SHP77 (cell line): ENCODE data around the gene SLX9.
"Not testable (repeated sequence)": the region's sequence is repeated elsewhere in the genome, so short reads cannot be mapped to it uniquely, and the experiment has no call there.

Source experiments
- DNase-seq, 2 experiments: peaks; one replicate each; lab custom pipeline; 2025; lab: John Stamatoyannopoulos, UW

The SLX9 gene

DNA sequence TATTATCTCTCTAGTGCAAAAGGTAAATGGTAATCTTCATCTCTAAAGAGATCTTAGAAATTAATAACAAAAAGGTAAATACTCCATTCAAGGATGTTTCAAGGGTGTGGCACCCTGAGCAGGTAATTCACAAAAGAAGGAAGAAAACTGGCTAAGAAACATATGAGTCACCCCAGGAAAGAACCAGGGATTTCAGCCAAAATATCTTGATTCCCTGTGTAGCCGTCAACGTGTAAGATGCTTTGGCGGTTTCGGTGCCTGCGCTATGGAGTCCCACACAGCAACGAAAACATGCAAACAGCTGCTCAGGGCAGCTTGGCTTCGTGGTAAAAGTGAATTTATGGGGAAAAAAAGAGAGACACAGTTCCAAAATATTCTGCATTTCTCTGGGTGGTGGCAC is 22.9 kb upstream of the SLX9 start:
- no peak for DNase-seq

DNA sequence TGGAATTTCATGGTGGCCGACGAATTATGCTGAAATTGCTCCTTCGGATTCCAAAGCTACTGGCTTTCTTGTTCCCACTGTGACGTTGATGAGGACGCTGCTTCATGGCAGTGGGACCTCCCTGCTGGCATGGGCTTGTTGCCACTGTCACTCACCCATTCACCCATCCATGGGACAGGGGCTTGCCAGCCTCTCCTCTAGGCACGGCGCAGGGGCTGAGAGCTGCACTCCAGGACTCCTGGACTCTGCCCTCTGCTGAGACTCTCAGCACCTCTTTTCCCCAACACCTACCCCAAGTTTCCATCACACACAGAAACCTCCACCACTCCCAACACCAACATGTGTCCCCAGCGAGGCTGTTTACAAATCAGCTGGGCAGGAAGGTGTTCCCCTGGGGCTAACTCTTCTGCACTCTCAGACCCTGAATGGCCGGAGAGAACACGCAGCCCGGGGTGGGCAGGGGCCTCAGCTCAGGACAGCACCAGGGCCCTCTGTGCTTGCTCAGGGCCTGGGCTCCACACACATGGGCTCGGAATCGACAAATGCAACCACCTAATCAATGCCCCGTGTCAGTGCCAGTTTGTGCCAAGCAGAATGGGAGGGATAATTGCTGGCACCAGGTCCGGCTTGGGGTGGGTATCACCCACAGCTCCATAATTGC is 22.3 kb upstream of the SLX9 start:
- no peak for DNase-seq

DNA sequence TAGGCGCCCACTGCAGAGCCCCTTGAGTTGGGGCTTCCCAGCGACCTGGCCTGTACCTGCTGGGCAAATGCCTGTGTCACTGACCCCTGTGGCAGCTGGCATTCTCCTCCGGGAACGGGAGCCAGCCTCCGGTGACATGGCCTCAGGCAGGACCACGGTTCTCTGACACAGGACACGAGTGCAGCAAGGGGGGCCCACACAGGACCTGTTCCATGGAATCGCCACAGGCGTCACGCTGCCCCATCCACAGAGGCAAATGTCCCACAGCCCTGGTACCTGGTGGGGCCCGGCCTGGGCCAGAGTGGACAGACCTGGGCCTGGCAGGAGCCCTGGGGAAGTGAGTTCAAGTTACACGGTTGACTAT is 21.7 kb upstream of the SLX9 start:
- DNase-seq: no peak

DNA sequence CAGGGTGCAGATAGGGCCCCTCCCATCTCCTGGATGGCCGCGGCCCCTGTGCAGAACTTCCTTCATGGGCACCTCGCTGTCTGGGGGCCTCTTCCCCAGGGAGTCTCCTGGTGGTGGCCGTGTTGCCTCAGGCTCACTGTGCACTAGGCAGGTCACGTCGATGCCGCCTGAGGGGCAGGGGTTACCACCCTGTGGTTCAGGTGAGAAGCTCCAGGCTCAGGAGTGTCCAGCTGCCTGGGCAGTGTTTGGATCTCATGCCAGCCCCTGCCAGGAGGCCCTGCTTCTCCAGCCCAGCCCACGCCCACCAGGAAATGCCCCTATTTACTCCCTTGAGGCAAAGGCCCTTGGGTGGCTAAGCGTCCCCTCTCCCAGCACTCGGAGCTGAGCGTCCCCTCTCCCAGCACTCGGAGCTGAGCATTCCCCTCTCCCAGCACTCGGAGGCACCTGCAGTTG is 21.2 kb upstream of the SLX9 start:
- DNase-seq: peak in 1 of 2 experiments; percentile 19

DNA sequence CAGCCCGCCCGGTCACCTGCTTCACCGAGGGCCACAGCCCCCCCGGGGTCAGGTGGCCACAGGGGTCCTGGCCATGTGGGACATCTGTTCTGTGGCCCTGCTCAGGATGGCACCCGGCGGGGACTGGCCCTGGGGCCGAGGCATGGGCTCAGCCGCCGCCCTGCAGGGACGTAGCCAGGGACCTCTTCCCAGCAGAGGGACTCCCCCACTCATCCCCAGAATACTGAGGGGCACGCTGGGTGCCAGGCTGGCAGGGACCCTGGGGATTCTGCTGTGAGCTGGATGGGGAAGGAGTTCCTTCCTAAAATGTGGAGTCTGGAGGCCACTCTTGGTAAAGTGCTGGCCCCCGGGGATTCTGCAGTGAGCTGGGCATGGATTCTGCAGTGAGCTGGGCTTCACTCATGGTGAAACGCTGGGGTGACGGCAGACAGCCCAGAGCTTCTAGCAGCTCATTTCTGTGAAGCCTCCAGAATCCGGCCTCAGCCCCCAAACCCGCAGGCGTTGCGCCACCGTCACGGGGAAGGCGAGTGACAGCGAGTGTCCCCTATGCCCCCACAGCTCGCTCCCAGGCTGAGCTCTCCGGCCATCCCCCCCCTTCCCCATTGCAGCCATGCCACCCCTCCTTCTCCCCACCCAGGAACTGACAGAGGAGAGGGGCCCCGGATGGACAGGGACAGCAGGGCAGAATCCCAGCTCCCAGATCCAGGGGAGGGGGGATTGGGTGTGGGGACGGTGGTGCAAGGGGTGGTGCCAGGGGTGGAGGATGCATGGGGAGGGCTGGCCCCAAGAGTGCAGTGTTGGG is 20.5 kb upstream of the SLX9 start:
- no peak for DNase-seq

DNA sequence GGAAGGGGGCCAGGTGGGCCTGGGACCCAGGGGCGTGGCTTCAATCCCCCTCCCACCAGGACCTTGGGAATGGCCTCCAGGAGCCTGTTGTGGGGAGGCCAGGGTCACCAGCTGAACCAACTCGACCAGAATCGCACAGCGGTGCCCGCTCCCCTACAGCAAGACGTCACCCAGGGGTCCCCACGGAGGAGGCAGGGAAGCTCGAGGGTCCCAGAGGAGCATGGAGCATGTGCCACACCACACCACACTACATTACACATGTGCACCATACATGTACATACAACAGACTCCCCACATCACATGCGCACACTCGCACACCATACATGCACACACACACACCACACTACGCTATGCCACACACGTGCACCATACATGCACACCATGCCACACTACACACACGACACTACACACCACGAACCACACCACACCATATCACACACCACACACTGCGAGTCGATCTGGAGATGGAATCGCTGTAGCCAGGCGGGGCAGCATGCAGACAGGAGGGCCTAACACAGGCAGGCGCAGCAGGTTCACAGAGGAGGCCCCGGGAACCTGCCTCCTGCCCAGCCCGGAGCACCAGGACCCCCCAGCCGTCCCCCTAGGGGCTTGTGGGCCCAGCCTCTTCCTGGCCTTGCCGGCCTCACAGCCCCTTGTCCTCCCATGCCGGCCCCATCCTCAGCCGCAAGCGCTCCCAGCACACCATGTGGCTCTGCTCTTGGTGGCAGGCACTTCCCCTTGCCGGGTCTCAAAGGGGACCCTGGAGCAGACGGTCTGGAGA is 19.7 kb upstream of the SLX9 start:
- no peak for DNase-seq

DNA sequence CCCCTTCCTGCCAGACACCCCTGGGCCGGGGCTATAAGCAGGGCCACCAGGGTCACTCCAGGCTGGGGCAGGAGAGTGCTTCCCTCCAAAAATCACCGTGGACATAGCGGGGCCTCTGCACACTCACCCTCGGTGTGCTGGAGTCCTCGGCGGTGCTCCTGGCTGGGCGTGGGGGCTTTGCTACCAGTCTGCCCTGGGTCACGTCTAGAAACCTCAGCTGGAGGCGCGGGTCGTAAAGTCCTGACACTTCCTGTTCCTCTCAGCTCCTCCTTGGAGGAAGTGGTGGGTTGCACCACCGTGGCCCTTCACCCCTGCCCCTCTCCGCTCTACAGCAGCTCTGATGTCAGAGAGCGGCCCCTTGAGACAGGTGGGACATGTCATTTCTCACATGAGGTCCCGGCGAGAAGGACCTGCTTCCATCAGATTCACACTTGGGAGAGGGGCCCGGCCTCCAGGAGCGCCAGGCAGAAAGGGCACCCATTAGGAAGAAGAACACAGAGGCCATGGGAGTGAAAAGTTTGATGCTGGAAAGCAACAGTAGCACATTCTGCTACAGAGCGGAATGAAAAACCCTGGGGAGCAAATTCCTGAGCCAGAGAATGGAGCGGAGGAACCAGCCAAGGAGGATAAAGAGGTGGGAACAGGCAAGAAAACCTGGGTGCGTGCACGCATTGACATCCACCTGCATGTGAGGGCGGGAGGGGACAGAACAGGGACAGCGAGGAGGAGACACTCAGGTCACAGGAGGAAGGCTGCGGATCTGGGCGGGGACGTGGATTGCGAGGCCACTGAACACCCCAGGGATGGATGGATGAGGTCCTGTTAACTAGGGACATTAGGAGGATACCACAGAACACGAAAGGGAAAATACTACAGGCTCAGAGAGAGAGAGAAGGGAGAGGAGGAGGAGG is 18.9 kb upstream of the SLX9 start, which contains the start of gene ITGB2:
Gene ITGB2, minus strand, starts transcription at position 206 of the 911 bp plus-strand sequence. CDS start 10,117 bp downstream, outside the sequence.
- no peak for DNase-seq

DNA sequence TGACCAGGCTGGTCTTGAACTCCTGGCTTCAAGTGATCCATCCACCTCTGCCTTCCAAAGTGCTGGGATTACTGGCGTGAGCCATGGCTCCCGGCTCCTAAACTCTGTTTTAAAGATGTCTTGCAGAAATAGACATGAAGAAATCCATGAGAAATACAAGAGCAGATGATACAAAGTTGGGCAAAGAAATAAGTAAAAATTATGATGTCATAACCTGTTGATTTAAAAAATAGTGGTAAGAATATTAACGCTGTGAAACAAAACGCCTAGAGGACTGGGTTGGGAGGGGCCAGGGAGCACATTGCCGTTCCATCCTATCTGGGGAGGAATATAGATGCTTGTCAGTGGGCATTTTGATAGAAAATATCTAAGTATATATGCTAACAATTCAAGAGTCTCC is 17.9 kb upstream of the SLX9 start:
- DNase-seq: no peak

DNA sequence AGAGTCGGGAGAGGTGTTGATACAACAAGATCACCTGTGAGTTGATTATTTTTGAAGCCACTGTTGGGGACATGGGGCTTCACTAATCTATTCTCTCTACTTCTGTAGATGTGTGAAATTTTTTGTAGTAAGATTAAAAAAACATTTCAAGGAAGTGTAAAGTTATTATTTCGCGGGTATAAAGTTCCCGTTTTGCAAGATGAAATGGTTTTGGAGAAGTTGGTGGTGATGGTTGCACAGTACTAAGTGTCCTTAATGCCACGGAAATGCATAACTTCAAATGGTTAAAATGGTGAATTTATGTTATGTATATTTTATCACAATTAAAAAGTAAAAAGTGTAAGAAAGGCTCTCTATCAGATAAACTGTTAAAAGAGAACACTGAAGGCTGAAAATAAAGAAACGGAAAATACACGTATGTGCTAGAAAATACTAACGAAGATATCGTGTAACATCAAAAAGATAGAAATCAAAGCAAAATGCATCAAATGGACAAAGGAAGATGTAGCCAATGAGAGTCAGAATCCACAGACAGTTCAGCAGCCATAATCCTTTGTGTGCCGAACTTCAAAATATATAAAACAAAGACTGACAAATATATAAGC is 16.2 kb upstream of the SLX9 start:
- DNase-seq: no peak

DNA sequence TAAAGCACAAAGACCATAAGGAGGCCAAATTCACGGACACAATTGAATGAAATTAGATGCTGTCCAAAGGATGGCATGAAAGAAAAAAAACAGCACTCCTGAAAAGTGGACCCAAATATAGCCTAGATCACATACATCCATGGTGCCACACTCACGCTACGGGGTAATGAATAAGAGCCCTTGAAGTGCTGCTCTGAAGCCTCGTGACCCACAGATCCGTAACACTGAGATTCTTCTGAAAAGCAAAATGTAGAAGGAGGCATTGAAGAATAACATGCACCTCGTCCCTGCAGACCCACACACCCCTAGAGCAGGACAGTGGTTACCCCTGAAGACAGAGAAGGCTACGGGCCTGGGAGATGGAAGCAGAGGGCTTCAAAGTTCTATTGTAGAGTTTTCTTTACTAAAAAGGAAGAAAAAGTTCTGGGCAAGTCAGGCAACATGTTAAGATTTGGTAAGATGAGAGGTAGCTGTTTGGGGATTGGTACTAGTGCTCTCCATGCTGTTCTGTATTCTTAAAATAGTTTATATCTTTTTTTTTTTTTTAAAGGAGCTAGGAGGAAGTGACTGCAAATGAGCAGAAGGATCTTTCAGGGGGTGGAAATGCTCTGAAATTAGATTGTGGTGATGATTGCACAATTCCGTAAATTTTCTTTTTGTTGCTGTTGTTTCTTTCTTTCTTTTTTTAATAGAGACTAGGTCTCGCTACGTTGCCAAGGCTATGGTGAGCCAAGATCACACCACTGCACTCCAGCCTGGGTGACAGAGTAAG is 15.0 kb upstream of the SLX9 start:
- DNase-seq: no peak

DNA sequence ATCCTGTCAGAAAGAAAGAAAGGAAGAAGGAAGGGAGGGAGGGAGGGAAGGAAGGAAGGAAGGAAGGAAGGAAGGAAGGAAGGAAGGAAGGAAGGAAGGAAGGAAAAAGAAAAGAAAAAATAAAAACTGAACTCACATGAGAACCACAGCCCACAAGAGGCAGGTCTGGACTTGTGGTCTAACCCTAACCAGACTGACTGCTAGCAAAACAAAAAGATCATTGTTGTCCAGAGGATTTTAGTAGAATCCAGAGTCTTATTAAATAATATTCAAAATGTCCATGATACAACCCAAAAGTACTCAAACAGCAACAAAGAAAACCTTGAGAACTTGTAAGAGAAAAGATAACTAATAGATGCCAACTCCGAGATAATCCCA is 14.5 kb upstream of the SLX9 start:
- no peak for DNase-seq

DNA sequence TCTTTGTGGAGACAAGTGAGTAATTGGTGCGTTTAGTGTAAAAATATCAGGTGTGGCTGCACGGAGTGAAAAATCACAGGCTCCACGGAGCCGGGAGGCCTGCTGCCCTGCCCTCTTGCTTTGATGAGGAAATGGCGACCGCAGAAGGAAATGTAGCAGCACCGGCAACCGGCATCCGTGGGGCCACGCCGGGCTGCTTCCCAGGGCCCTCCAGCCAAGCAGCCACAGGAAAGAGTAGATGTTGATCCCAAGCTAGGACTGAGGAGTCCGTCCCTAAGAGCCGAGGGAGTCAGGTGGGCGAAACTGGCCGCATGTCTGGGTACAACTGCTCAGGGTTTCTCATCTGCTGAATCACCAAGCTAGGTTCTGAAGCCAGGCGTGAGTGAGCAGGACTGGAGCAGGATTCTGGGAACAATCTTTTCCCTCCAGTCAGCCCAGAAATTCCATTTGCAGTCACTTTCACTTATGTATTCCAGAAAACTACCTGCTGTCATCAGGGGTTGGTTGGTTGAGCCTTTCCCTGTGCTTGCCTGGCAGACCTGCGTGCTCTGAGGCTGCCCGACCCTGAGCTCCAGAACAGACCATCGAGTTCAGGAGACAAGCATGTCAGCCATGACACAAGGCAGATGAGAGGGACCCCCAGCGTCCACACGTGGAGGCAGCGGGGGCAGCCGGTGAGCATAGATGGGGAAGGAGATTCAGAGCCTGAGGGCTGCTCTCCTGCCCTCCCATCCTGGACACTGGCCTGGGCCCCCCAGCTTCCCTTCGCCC is 13.3 kb upstream of the SLX9 start:
- DNase-seq: no peak

DNA sequence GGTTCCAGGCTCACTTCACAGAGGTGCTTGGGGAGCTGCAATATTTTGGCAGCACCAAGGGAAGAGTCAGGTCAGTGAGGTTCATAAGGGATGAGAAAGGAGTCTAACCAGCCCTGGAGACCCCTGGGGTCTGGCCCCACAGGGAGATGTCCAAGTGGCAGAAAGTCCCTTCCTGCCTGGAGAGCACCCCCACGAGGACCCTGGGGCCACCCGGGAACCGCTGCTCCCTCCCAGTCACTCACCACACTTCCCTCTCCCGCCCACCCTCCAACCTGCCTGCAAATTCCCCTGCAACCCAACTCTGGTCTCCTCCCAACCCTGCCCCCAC is 12.6 kb upstream of the SLX9 start:
- DNase-seq: no peak

DNA sequence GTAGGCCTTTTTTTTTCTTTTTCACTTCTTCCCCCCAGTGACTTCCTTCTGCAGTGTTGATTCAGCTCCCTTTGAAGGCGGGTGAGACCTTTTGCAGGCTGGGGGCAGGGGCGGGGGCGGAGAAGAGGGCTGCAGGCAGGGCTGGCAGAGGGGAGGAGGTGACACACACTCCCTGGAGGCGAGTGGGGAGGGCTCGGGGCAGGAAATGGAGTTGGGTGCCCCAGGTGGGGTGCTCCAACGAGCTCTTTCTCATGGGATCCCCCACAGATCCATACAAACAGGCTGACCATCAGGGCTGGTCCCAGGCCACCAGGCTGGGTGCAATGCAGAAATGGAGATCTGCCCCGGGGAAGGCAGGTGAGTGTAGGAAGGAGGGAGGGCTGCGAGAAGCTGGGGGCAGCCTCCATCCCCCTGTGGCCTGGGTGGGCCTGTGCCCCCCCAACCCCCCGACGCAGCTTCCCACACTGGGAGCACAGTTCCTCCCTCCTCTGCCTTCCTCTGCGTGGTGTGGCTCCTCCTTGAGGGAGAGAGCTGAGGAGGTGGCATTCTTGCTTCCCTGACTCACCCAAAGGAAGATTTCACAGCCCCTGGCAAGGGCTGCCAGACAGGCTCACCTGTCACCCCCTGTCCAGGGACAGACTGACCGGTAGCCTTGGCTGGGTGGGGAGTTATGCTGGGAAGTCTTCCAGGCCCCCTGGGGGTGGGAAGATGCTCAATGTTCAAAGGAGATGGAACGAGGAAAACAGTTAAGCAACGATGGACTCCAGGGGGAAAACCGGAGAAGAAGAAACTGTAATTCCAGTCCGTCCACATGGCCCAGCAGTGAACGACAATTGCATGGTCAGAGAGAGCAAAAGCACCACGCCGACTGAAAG is 12.0 kb upstream of the SLX9 start:
- no peak for DNase-seq

DNA sequence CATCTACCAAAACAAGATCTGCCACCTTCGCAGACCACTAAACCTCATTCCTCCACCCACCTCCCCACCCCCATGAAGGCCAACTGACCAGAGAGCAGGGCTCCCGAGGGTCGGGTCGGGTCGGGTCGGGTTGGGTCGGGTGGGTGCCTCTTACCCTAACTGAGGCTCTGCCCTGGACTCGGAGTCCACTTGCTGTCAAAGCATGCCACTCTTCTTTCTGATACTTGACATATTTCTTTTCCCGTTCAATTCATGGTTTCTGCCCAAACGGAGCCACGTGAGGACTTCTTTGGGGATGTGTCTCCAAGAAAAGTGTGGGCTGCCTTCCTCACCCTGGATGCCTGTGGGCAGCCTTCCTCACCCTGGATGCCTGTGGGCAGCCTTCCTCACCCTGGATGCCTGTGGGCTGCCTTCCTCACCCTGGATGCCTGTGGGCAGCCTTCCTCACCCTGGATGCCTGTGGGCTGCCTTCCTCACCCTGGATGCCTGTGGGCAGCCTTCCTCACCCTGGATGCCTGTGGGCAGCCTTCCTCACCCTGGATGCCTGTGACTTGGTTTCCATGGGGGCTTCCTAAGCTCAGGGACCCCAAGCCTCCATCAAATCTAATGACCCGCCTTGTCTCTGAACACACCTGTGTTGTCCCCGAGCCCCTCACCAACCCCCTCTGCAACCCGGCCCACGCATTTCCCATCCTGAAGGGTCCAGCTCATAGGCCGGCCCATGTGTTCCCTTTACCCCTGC is 11.2 kb upstream of the SLX9 start:
- DNase-seq: not testable (repeated sequence)

DNA sequence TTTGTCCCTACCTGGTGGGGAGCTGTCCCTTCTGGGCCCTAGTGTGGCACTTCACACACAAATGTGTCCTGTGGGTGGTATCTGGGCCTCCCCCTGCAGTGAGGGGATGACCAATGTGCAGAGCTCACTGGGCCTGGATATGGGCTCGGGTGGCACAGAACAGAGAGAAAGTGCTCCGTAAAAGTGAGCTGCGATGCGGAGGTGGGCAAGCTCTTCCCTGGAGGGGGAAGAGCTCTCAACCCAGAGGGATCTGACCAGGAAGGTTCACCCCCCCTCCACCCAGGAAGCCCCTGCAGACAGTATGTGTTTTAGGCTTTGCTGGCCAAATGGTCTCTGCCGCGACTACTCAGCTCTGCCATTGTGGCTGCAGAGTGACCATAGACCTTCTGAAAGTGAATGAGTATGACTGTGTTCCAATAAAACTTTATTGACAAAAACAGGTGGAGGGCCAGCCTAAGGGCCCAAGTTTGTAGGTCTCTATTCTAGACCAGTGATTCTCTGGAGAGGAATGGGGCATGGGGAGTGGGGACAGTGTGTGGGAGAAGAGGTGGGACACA is 10.5 kb upstream of the SLX9 start:
- no peak for DNase-seq

DNA sequence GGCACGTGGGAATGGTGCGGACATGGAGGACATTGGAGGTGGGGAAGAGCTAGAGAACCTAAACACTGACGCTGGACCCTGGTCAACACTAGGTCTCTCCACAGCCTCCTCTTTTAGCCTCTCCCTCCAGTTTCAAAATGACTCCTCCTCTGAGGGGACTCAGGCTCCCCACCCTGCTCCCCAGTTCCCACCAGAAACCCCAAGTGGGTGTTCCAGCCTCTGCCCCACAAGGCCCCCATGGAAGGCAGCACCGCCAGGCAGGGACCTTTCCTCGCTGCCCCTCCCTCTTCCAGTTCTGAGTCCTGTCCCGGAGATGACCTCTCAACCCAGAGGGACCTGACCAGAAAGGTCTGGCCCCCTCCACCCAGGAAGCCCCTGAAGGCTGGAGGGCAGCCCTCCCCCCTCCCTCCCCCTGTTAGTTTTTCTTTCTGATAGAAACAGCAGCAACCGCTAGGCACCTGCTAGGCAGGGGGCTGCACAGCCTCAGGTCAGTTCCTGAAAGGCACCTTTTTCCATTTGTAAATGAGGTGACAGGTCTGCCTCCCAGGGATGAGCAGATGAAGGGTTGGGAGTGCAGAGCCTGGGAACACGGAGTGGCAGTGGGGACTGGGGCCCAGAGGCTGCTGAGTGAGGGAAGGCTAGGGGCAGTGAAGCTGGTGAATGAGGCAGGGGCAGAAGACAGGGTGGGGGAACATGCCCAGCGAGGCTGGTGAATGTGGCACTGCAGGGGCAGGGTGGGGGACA is 9.9 kb upstream of the SLX9 start:
- DNase-seq: no peak
